ENCODE measurements around the gene ADAMTS12. TPM values are rescaled to one million over a fixed set of nuclear protein-coding genes. Genes with fewer than 3 reads are reported as not detected.

The ADAMTS12 gene
- total and polyA plus RNA-seq, 2 of the 8 experiments (the other 6 are each of a cell fraction or from before 2014, with no cell fraction given) = 6.4 to 12.8 TPM

DNA sequence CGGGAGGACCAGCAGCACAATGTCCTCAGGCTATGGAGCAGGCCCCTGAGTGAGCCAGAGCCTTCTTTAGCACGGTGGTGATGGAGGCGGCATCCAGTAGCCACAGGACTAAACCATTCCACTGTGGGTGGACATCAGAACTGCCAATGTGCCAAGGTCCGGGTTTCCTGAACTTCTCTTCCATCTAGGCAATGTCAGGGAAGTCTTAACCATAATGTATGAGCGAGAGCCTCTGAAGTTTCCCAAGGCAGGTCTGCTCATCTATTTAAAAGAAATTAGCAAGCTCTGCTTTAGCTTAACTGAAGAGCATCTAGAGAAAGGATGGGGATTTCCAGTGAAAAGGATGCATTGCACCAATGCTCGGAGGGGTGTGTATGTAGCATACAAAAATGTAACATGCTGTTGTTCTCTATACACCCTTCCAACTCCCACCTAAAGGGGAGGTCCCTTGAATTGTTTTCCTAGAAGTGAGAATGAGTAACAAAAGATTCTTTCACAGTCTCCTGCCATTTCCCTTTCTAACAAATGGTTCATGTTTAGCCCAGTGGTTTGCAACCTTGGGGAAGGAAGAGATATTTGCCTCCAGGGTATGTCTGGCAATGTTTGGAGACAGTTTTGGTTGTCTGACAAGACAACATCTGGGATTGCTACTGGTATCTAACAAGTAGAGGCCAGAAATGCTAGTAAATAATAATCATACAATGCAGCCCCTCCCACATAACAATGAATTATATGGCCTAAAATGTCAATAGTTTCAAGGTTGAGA is 38.3 kb upstream of the ADAMTS12 start (continued):
- TF ChIP-seq, protein P1, sequence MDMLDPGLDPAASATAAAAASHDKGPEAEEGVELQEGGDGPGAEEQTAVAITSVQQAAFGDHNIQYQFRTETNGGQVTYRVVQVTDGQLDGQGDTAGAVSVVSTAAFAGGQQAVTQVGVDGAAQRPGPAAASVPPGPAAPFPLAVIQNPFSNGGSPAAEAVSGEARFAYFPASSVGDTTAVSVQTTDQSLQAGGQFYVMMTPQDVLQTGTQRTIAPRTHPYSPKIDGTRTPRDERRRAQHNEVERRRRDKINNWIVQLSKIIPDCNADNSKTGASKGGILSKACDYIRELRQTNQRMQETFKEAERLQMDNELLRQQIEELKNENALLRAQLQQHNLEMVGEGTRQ (IDR thresholded peaks at IDR 0.05; ENCODE audit: low read length) = no peak

Measured in H1 (cell line).